ENCODE data around the gene CYP3A4.

CYP3A4 gene

GRCh38 chr7:99827040-99827778 is 43.2 kb upstream of the CYP3A4 start:
- DNase-seq (ENCODE audit: extremely low read depth, insufficient read length) = no peak
- H3K36me3 ChIP-seq (ENCODE audit: control insufficient read depth, insufficient read depth, low read length) = no peaks in the 10 kb centered on the region

GRCh38 chr7:99825873-99826272 is 41.9 kb upstream of the CYP3A4 start:
- no peak for DNase-seq (ENCODE audit: extremely low read depth, insufficient read length)
- no peak for TF ChIP-seq CTCF (IDR thresholded peaks at IDR 0.05; ENCODE audit: insufficient read depth, low read length, poor library complexity, severe bottlenecking)
- no peaks in the 10 kb centered on the region for H3K36me3 ChIP-seq (ENCODE audit: control insufficient read depth, insufficient read depth, low read length)
- no peak overlapping the region for H3K4me3 ChIP-seq (replicated peaks; ENCODE audit: low read depth, low read length)
- no peaks in the 10 kb centered on the region; the same call in 1 of the 2 replicates for H3K27me3 ChIP-seq (replicated peaks; ENCODE audit: control insufficient read depth, insufficient read depth, low read length)

More at GRCh38 chr7:99827040-99827778, 43.2 kb upstream of the CYP3A4 start:
- H3K4me3 ChIP-seq (replicated peaks; ENCODE audit: low read depth, low read length) = no peak overlapping the region
- no peak for TF ChIP-seq CTCF (IDR thresholded peaks at IDR 0.05; ENCODE audit: insufficient read depth, low read length, poor library complexity, severe bottlenecking)
- H3K27me3 ChIP-seq (replicated peaks; ENCODE audit: control insufficient read depth, insufficient read depth, low read length) = no peaks in the 10 kb centered on the region; the same call in 1 of the 2 replicates

- Histone ChIP-seq H3K36me3 (ENCODE audit: control insufficient read depth, insufficient read depth, low read length) (no peaks in the 10 kb centered on the region), H3K4me3 (replicated peaks; ENCODE audit: low read depth, low read length) (no peak overlapping the region), H3K27me3 (replicated peaks; ENCODE audit: control insufficient read depth, insufficient read depth, low read length) (no peaks in the 10 kb centered on the region; the same call in 1 of the 2 replicates)
- DNase-seq (ENCODE audit: extremely low read depth, insufficient read length) = no peak
- TF ChIP-seq CTCF (IDR thresholded peaks at IDR 0.05; ENCODE audit: insufficient read depth, low read length, poor library complexity, severe bottlenecking) = no peak
Measured at GRCh38 chr7:99825452-99825851, 41.5 kb upstream of the CYP3A4 start.

- H3K36me3 ChIP-seq (ENCODE audit: control insufficient read depth, insufficient read depth, low read length) = no peaks in the 10 kb centered on the region
- TF ChIP-seq CTCF (IDR thresholded peaks at IDR 0.05; ENCODE audit: insufficient read depth, low read length, poor library complexity, severe bottlenecking) = no peak
- no peak overlapping the region for H3K4me3 ChIP-seq (replicated peaks; ENCODE audit: low read depth, low read length)
- DNase-seq (ENCODE audit: extremely low read depth, insufficient read length) = no peak
- no peaks in the 10 kb centered on the region; the same call in 1 of the 2 replicates for H3K27me3 ChIP-seq (replicated peaks; ENCODE audit: control insufficient read depth, insufficient read depth, low read length)
Measured at GRCh38 chr7:99824091-99824490, 40.1 kb upstream of the CYP3A4 start.

- no peak for DNase-seq (ENCODE audit: extremely low read depth, insufficient read length)
- no peaks in the 10 kb centered on the region; the same call in 1 of the 2 replicates for H3K27me3 ChIP-seq (replicated peaks; ENCODE audit: control insufficient read depth, insufficient read depth, low read length)
- no peak overlapping the region for H3K4me3 ChIP-seq (replicated peaks; ENCODE audit: low read depth, low read length)
- no peaks in the 10 kb centered on the region for H3K36me3 ChIP-seq (ENCODE audit: control insufficient read depth, insufficient read depth, low read length)
- no peak for TF ChIP-seq CTCF (IDR thresholded peaks at IDR 0.05; ENCODE audit: insufficient read depth, low read length, poor library complexity, severe bottlenecking)
Measured at GRCh38 chr7:99822731-99823718, 39.0 kb upstream of the CYP3A4 start.

All from GM06990 (cell line).